Measurements from ENCODE around the gene C1GALT1. TPM values are rescaled to one million over a fixed set of nuclear protein-coding genes. Genes with fewer than 3 reads are reported as not detected.

The C1GALT1 gene
- total RNA-seq, 1 experiment from 2014 or later, result 106 TPM

DNA sequence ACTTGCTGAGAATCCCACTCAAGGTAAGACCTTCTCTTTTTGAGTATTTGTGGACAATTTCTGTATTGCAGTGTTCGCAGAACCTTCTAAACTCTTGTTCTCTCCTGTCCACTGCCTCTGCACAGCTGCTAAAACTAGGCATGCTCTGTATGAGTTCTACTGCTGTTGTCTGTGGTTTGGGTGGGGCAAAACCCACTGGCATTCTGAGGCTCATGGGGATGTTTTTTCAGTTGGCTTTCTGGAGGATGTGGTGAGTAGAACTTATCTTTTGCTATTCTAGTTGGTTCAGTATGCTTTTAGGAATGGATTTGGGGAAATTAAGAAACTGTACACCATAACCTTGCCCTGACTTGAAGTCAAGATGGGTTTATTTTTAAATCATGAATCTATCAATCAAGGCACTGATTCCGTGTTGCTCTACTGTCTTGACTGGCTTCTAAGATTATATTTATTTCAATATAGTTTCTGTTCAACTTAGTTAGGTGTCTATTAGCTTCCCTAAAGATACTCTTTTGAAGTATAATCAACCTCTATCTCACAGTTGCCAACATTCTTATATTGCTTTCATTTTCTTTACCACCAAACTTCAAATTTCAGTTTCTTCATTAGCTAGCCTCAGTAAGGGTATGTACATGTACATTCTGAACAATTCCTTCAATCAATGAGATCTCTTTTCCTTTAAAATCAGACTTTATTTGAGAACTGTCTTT lies 25.0 kb upstream of the C1GALT1 start:
- Mint-ChIP-seq H3K9me3 (peaks cover 28% of the 10 kb centered on the region), H3K4me1 (peaks cover 11% of the 10 kb centered on the region), H3K27me3 (ENCODE audit: low read depth) (no peaks in the 10 kb centered on the region), H3K4me3 (no peak overlapping the region), H3K27ac (no peak overlapping the region), H3K36me3 (peaks cover 23% of the 10 kb centered on the region)
- TF ChIP-seq TEAD4 (CRISPR knock-in tag; IDR thresholded peaks at IDR 0.05) (no peak), GTF2I (CRISPR knock-in tag; conservative IDR thresholded peaks at IDR 0.05) (no peak), NR1H2 (CRISPR knock-in tag; IDR thresholded peaks at IDR 0.05) (no peak), ZNF232 (CRISPR knock-in tag; IDR thresholded peaks at IDR 0.05) (no peak), MLX (CRISPR knock-in tag; IDR thresholded peaks at IDR 0.05) (no peak), CTCF (IDR thresholded peaks at IDR 0.05) (no peak), CREB1 (CRISPR knock-in tag; IDR thresholded peaks at IDR 0.05) (no peak), ARID4B (CRISPR knock-in tag; IDR thresholded peaks at IDR 0.05; ENCODE audit: borderline replicate concordance) (no peak), SMAD4 (CRISPR knock-in tag; IDR thresholded peaks at IDR 0.05) (no peak), ZNF423 (CRISPR knock-in tag; IDR thresholded peaks at IDR 0.05) (no peak), NFE2L1 (CRISPR knock-in tag; IDR thresholded peaks at IDR 0.05) (no peak)
- TF ChIP-seq, protein P1, sequence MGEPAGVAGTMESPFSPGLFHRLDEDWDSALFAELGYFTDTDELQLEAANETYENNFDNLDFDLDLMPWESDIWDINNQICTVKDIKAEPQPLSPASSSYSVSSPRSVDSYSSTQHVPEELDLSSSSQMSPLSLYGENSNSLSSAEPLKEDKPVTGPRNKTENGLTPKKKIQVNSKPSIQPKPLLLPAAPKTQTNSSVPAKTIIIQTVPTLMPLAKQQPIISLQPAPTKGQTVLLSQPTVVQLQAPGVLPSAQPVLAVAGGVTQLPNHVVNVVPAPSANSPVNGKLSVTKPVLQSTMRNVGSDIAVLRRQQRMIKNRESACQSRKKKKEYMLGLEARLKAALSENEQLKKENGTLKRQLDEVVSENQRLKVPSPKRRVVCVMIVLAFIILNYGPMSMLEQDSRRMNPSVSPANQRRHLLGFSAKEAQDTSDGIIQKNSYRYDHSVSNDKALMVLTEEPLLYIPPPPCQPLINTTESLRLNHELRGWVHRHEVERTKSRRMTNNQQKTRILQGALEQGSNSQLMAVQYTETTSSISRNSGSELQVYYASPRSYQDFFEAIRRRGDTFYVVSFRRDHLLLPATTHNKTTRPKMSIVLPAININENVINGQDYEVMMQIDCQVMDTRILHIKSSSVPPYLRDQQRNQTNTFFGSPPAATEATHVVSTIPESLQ (CRISPR knock-in tag; IDR thresholded peaks at IDR 0.05), result no peak
- TF ChIP-seq, protein P2, sequence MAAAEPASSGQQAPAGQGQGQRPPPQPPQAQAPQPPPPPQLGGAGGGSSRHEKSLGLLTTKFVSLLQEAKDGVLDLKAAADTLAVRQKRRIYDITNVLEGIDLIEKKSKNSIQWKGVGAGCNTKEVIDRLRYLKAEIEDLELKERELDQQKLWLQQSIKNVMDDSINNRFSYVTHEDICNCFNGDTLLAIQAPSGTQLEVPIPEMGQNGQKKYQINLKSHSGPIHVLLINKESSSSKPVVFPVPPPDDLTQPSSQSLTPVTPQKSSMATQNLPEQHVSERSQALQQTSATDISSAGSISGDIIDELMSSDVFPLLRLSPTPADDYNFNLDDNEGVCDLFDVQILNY (CRISPR knock-in tag; IDR thresholded peaks at IDR 0.05), result no peak
- TF ChIP-seq, protein P3, sequence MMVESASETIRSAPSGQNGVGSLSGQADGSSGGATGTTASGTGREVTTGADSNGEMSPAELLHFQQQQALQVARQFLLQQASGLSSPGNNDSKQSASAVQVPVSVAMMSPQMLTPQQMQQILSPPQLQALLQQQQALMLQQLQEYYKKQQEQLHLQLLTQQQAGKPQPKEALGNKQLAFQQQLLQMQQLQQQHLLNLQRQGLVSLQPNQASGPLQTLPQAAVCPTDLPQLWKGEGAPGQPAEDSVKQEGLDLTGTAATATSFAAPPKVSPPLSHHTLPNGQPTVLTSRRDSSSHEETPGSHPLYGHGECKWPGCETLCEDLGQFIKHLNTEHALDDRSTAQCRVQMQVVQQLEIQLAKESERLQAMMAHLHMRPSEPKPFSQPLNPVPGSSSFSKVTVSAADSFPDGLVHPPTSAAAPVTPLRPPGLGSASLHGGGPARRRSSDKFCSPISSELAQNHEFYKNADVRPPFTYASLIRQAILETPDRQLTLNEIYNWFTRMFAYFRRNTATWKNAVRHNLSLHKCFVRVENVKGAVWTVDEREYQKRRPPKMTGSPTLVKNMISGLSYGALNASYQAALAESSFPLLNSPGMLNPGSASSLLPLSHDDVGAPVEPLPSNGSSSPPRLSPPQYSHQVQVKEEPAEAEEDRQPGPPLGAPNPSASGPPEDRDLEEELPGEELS (CRISPR knock-in tag; IDR thresholded peaks at IDR 0.05), result no peak
- TF ChIP-seq, protein P4, sequence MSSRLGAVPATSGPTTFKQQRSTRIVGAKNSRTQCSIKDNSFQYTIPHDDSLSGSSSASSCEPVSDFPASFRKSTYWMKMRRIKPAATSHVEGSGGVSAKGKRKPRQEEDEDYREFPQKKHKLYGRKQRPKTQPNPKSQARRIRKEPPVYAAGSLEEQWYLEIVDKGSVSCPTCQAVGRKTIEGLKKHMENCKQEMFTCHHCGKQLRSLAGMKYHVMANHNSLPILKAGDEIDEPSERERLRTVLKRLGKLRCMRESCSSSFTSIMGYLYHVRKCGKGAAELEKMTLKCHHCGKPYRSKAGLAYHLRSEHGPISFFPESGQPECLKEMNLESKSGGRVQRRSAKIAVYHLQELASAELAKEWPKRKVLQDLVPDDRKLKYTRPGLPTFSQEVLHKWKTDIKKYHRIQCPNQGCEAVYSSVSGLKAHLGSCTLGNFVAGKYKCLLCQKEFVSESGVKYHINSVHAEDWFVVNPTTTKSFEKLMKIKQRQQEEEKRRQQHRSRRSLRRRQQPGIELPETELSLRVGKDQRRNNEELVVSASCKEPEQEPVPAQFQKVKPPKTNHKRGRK (CRISPR knock-in tag; IDR thresholded peaks at IDR 0.05; ENCODE audit: borderline replicate concordance), result no peak
- TF ChIP-seq, protein P5, sequence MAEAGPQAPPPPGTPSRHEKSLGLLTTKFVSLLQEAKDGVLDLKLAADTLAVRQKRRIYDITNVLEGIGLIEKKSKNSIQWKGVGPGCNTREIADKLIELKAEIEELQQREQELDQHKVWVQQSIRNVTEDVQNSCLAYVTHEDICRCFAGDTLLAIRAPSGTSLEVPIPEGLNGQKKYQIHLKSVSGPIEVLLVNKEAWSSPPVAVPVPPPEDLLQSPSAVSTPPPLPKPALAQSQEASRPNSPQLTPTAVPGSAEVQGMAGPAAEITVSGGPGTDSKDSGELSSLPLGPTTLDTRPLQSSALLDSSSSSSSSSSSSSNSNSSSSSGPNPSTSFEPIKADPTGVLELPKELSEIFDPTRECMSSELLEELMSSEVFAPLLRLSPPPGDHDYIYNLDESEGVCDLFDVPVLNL (CRISPR knock-in tag; IDR thresholded peaks at IDR 0.05; ENCODE audit: borderline replicate concordance, low read depth), result no peak
- TF ChIP-seq, protein P6, sequence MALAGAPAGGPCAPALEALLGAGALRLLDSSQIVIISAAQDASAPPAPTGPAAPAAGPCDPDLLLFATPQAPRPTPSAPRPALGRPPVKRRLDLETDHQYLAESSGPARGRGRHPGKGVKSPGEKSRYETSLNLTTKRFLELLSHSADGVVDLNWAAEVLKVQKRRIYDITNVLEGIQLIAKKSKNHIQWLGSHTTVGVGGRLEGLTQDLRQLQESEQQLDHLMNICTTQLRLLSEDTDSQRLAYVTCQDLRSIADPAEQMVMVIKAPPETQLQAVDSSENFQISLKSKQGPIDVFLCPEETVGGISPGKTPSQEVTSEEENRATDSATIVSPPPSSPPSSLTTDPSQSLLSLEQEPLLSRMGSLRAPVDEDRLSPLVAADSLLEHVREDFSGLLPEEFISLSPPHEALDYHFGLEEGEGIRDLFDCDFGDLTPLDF (CRISPR knock-in tag; IDR thresholded peaks at IDR 0.05), result no peak
- TF ChIP-seq, protein P7, sequence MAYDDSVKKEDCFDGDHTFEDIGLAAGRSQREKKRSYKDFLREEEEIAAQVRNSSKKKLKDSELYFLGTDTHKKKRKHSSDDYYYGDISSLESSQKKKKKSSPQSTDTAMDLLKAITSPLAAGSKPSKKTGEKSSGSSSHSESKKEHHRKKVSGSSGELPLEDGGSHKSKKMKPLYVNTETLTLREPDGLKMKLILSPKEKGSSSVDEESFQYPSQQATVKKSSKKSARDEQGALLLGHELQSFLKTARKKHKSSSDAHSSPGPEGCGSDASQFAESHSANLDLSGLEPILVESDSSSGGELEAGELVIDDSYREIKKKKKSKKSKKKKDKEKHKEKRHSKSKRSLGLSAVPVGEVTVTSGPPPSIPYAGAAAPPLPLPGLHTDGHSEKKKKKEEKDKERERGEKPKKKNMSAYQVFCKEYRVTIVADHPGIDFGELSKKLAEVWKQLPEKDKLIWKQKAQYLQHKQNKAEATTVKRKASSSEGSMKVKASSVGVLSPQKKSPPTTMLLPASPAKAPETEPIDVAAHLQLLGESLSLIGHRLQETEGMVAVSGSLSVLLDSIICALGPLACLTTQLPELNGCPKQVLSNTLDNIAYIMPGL (CRISPR knock-in tag; IDR thresholded peaks at IDR 0.05), result no peak
- ATAC-seq (no peak), DNase-seq (ENCODE audit: low spot score) (no peak)
- ChIA-PET POLR2A (no interaction called here), CTCF (no interaction called here)

All from WTC11 (cell line).